Measurements from ENCODE around the gene PTPMT1. TPM values are rescaled to one million over a fixed set of nuclear protein-coding genes. Genes with fewer than 3 reads are reported as not detected.

PTPMT1 gene
- polyA plus RNA-seq, 3 donors, result 39.2 to 87.8 (median 83.3) TPM

GRCh38 chr11:47589584-47589976 lies 24.2 kb downstream of the PTPMT1 start:
- no peak overlapping the region for H3K4me3 ChIP-seq (replicated peaks in 1 of 3; ENCODE audit: low read depth in 2 of 3, low read length in 3 of 3)
- Mint-ChIP-seq H3K27ac (no peak overlapping the region), H3K36me3 (peaks cover 6 to 16% of the 10 kb centered on the region in 2 donors), H3K4me1 (peaks cover 47% of the 10 kb centered on the region), H3K9me3 (peaks cover 0 to 9% (median 2%) of the 10 kb centered on the region in 7 donors), H3K27me3 (ENCODE audit: low read depth in 3 of 3) (peaks cover 24 to 25% (median 24%) of the 10 kb centered on the region in 3 donors), H3K4me3 (no peak overlapping the region)
- H4K20me1 ChIP-seq (ENCODE audit: insufficient read depth, low read length), result no peaks in the 10 kb centered on the region
- no peak overlapping the region for H3K9ac ChIP-seq (ENCODE audit: insufficient read depth, low read length, poor library complexity, severe bottlenecking)
- peaks cover 15% of the 10 kb centered on the region for H3K79me2 ChIP-seq (ENCODE audit: insufficient read depth, low read length)
- DNase-seq, result no peak
- H3K36me3 ChIP-seq (replicated peaks in 1 of 2; ENCODE audit: control insufficient read depth in 1 of 2, insufficient read depth in 2 of 2, low read length in 2 of 2), result peaks cover 3 to 7% of the 10 kb centered on the region in 2 donors
- no peak overlapping the region for H2AFZ ChIP-seq (ENCODE audit: insufficient read depth, low read depth, low read length, poor library complexity, severe bottlenecking)
- peaks cover 13 to 23% of the 10 kb centered on the region in 2 donors for H3K27me3 ChIP-seq (ENCODE audit: control insufficient read depth in 2 of 2, insufficient read depth in 2 of 2, low read length in 2 of 2)
- H3K27ac ChIP-seq (ENCODE audit: low read depth in 1 of 2, low read length in 2 of 2), result no peak overlapping the region
- intact Hi-C loops (cut with micrococcal nuclease), result no loop called here
- TF ChIP-seq CTCF (IDR thresholded peaks at IDR 0.05), result no peak
- H3K4me1 ChIP-seq (ENCODE audit: control insufficient read depth in 1 of 2, insufficient read depth in 2 of 2, low read length in 2 of 2), result peaks cover 31 to 47% of the 10 kb centered on the region in 2 donors
- 94% methylated on average over 37 of the region's 51 CpGs for WGBS (ENCODE audit: insufficient coverage)
- peaks cover 0 to 6% of the 10 kb centered on the region in 2 donors for H3K9me3 ChIP-seq (replicated peaks in 1 of 2; ENCODE audit: control insufficient read depth in 1 of 2, insufficient read depth in 1 of 2, low read length in 2 of 2)
- no peak overlapping the region for H3K4me2 ChIP-seq (replicated peaks; ENCODE audit: extremely low read depth, low read length, poor library complexity, severe bottlenecking)

GRCh38 chr11:47589977-47590861 lies 24.8 kb downstream of the PTPMT1 start:
- WGBS (ENCODE audit: insufficient coverage), result 93% methylated on average over 112 of the region's 122 CpGs
- H3K36me3 ChIP-seq (replicated peaks in 1 of 2; ENCODE audit: control insufficient read depth in 1 of 2, insufficient read depth in 2 of 2, low read length in 2 of 2), result peaks cover under 1% of the 10 kb centered on the region in 2 donors

More at GRCh38 chr11:47589977-47590861, 24.8 kb downstream of the PTPMT1 start:
- Histone ChIP-seq H3K27ac (ENCODE audit: low read depth in 1 of 2, low read length in 2 of 2) (no peak overlapping the region), H3K27me3 (ENCODE audit: control insufficient read depth in 2 of 2, insufficient read depth in 2 of 2, low read length in 2 of 2) (peaks cover 16 to 29% of the 10 kb centered on the region in 2 donors), H3K4me3 (replicated peaks in 1 of 3; ENCODE audit: low read depth in 2 of 3, low read length in 3 of 3) (no peak overlapping the region), H3K4me2 (replicated peaks; ENCODE audit: extremely low read depth, low read length, poor library complexity, severe bottlenecking) (no peak overlapping the region), H2AFZ (ENCODE audit: insufficient read depth, low read depth, low read length, poor library complexity, severe bottlenecking) (no peak overlapping the region), H3K9ac (ENCODE audit: insufficient read depth, low read length, poor library complexity, severe bottlenecking) (no peak overlapping the region), H4K20me1 (ENCODE audit: insufficient read depth, low read length) (no peaks in the 10 kb centered on the region), H3K4me1 (ENCODE audit: control insufficient read depth in 1 of 2, insufficient read depth in 2 of 2, low read length in 2 of 2) (peaks cover 31 to 47% of the 10 kb centered on the region in 2 donors), H3K9me3 (replicated peaks in 1 of 2; ENCODE audit: control insufficient read depth in 1 of 2, insufficient read depth in 1 of 2, low read length in 2 of 2) (peaks cover 0 to 6% of the 10 kb centered on the region in 2 donors), H3K79me2 (ENCODE audit: insufficient read depth, low read length) (peaks cover 15% of the 10 kb centered on the region)
- Mint-ChIP-seq H3K9me3 (peaks cover 0 to 12% (median 2%) of the 10 kb centered on the region in 7 donors), H3K27me3 (ENCODE audit: low read depth in 3 of 3) (peaks cover 27 to 29% (median 27%) of the 10 kb centered on the region in 3 donors), H3K4me3 (no peak overlapping the region), H3K36me3 (peaks cover 9 to 10% of the 10 kb centered on the region in 2 donors), H3K27ac (no peak overlapping the region), H3K4me1 (peaks cover 48% of the 10 kb centered on the region)
- DNase-seq, result no peak
- intact Hi-C loops (cut with micrococcal nuclease), result no loop called here
- no peak for TF ChIP-seq CTCF (IDR thresholded peaks at IDR 0.05)

Data from CD14-positive monocyte (primary cell).